A673 (cell line): ENCODE data around the gene ILRUN. TPM values are rescaled to one million over a fixed set of nuclear protein-coding genes. Genes with fewer than 3 reads are reported as not detected.
"Not testable (repeated sequence)": the region's sequence is repeated elsewhere in the genome, so short reads cannot be mapped to it uniquely, and the experiment has no call there.

Source experiments
- BruUV-seq: library from RNA; stranded (reverse); fragments of 400-500 nt; replicated peaks from 2 replicates; lab custom pipeline; 2021; lab: Mats Ljungman, UMichigan
- CTCF ChIA-PET: fragments of 300-600 bp; sonication (Branson Sonifier 250); formaldehyde crosslinking; loops from one replicate; lab custom pipeline; 2022; ENCODE audit warnings: antibody characterized with exemption; lab: Charles Lee
- POLR2A ChIA-PET: fragments of 300-600 bp; sonication (Branson Sonifier 250); formaldehyde crosslinking; loops from one replicate; lab custom pipeline; 2022; ENCODE audit warnings: antibody characterized with exemption; ENCODE audit not compliant: low non-redundant PET; lab: Charles Lee
- DNase-seq: peaks from one replicate; pipeline ENCODE4 v3.0.0-alpha.2; 2015; ENCODE audit warnings: low spot score
- H3K27ac ChIP-seq: fragments of 200-600 bp; sonication (generic); 2 replicates; pipeline ENCODE4 v1.5.1; 2016; ENCODE audit warnings: mixed run types, low read depth, mild to moderate bottlenecking, mixed read lengths, antibody characterized with exemption, low read length; ENCODE audit not compliant: poor library complexity, severe bottlenecking
- H3K27me3 ChIP-seq: fragments of 200-600 bp; sonication (generic); replicated peaks from 2 replicates; pipeline ENCODE4 v1.6.1; 2017; ENCODE audit warnings: mixed run types, low read depth, mild to moderate bottlenecking, mixed read lengths, antibody characterized with exemption, low read length; ENCODE audit not compliant: insufficient read depth, poor library complexity
- H3K36me3 ChIP-seq: fragments of 200-600 bp; sonication (generic); 2 replicates; pipeline ENCODE4 v1.6.1; 2016; ENCODE audit warnings: mixed run types, mild to moderate bottlenecking, mixed read lengths, antibody characterized with exemption, low read length; ENCODE audit not compliant: insufficient read depth, poor library complexity, severe bottlenecking
- H3K4me1 ChIP-seq: fragments of 200-600 bp; sonication (generic); 2 replicates; pipeline ENCODE4 v1.6.1; 2017; ENCODE audit warnings: mixed run types, mild to moderate bottlenecking, mixed read lengths, antibody characterized with exemption, low read length; ENCODE audit not compliant: insufficient read depth, poor library complexity, severe bottlenecking
- H3K4me3 ChIP-seq: fragments of 200-600 bp; sonication (generic); 2 replicates; pipeline ENCODE4 v1.5.1; 2016; ENCODE audit warnings: low read depth, mixed run types, mild to moderate bottlenecking, mixed read lengths, low read length; ENCODE audit not compliant: poor library complexity, severe bottlenecking
- H3K9me3 ChIP-seq: fragments of 200-600 bp; sonication (generic); 2 replicates; pipeline ENCODE4 v1.6.1; 2016; ENCODE audit warnings: mixed run types, low read depth, mild to moderate bottlenecking, mixed read lengths, antibody characterized with exemption, low read length; ENCODE audit not compliant: poor library complexity, severe bottlenecking
- EZH2 ChIP-seq: fragments of 200-600 bp; sonication (generic); IDR thresholded peaks from 2 replicates; pipeline ENCODE4 v1.6.1; 2017; ENCODE audit warnings: borderline replicate concordance, low read depth, mild to moderate bottlenecking, mixed read lengths, antibody characterized with exemption, low read length; ENCODE audit not compliant: poor library complexity, severe bottlenecking
- intact Hi-C: fragments of 100-400 bp; cut with micrococcal nuclease; formaldehyde crosslinking; loops from one replicate; pipeline ENCODE4 v1.10.0; 2022; ENCODE audit not compliant: unreplicated experiment
- total RNA-seq: library from RNA; stranded (reverse); gene quantifications from 2 replicates; pipeline ENCODE4 v1.2.3, GENCODE V29; 2021
- TF ChIP-seq, protein P1 (sequence below): fragments of 300-800, 200-600 bp; sonication (generic); conservative IDR thresholded peaks from 2 replicates; pipeline ENCODE4 v1.5.1; 2017; ENCODE audit warnings: low read depth, mild to moderate bottlenecking, antibody characterized with exemption, low read length, moderate library complexity, mixed read lengths

The ILRUN gene
- total RNA-seq, 1 experiment from 2014 or later = 66.5 TPM

DNA sequence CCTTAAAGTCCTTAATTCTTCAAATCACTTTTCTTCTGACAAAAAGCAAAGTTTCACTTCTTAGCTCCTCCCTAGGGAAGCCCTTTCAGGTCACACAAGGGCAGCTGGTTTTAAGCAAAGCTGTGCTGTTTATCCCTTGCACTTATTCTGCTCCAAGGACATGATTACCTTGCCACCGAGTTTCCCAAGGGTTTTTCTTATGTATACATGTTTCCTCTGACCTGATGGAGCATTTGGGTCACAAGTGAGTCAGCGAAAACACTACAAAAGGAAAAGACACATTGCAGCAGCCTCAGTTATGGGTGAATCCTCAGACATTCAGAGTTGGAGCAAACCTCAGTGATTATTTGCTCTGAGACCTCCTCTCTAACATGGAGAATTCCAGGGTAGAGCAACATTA is 26.6 kb upstream of the ILRUN start:
- BruUV-seq = no TSS peak
- H3K4me1 ChIP-seq = no peaks in the 10 kb centered on the region
- no peaks in the 10 kb centered on the region for H3K27me3 ChIP-seq
- no peak overlapping the region for H3K27ac ChIP-seq
- TF ChIP-seq, protein P1, sequence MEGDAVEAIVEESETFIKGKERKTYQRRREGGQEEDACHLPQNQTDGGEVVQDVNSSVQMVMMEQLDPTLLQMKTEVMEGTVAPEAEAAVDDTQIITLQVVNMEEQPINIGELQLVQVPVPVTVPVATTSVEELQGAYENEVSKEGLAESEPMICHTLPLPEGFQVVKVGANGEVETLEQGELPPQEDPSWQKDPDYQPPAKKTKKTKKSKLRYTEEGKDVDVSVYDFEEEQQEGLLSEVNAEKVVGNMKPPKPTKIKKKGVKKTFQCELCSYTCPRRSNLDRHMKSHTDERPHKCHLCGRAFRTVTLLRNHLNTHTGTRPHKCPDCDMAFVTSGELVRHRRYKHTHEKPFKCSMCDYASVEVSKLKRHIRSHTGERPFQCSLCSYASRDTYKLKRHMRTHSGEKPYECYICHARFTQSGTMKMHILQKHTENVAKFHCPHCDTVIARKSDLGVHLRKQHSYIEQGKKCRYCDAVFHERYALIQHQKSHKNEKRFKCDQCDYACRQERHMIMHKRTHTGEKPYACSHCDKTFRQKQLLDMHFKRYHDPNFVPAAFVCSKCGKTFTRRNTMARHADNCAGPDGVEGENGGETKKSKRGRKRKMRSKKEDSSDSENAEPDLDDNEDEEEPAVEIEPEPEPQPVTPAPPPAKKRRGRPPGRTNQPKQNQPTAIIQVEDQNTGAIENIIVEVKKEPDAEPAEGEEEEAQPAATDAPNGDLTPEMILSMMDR = no peak
- TF ChIP-seq EZH2 = no peak
- POLR2A ChIA-PET = no interaction called here
- H3K36me3 ChIP-seq = no peaks in the 10 kb centered on the region
- CTCF ChIA-PET = interaction anchor here (0.6 kb wide), 1 partner anchor 24 kb away, joined by 7 read pairs; no protein-coding TSS in a partner anchor
- intact Hi-C loops = no loop called here
- no peak overlapping the region for H3K4me3 ChIP-seq
- no peak for DNase-seq
- H3K9me3 ChIP-seq = peaks cover 4% of the 10 kb centered on the region

DNA sequence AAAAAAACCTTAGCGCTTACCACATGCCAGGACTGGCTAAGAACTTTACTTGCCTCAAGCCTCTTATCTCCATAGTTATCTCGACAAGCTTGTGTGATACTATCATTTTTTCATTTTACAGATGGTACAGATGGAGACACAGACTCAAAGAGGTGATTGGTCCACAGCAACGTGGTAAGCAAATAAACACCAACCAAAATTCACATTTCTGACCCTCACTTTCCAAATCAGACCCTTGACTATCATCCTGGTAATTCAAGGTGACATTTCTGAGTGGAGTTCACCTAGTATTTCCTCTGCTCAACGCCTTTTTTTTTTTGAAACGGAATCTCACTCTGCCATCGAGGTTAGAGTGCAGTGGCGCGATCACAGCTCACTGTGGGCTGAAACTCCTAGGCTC is 25.9 kb upstream of the ILRUN start:
- no peak for DNase-seq

DNA sequence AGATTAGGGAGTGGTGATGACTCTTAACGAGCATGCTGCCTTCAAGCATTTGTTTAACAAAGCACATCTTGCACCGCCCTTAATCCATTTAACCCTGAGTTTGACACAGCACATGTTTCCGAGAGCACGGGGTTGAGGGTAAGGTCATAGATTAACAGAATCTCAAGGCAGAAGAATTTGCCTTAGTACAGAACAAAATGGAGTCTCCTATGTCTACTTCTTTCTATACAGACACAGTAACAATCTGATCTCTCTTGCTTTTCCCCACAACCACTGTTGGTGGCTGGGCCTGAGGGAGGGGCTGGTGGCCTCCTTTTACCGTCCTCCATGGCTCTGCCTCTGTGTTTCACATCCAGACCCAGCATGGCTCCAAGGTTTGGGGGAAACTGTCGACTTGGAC is 23.6 kb upstream of the ILRUN start:
- CTCF ChIA-PET, H3K4me3 ChIP-seq, DNase-seq, H3K4me1 ChIP-seq, BruUV-seq, H3K9me3 ChIP-seq, H3K36me3 ChIP-seq, POLR2A ChIA-PET, H3K27me3 ChIP-seq, H3K27ac ChIP-seq, intact Hi-C loops: not testable (repeated sequence)

More for the DNA sequence above, 25.9 kb upstream of the ILRUN start:
- Histone ChIP-seq H3K36me3 (no peaks in the 10 kb centered on the region), H3K9me3 (peaks cover 4% of the 10 kb centered on the region), H3K27ac (no peak overlapping the region), H3K4me3 (no peak overlapping the region), H3K27me3 (no peaks in the 10 kb centered on the region), H3K4me1 (no peaks in the 10 kb centered on the region)
- POLR2A ChIA-PET = no interaction called here
- no peak for TF ChIP-seq EZH2
- TF ChIP-seq, protein P1 = no peak
- CTCF ChIA-PET = no interaction called here
- intact Hi-C loops = no loop called here
- BruUV-seq = no TSS peak

DNA sequence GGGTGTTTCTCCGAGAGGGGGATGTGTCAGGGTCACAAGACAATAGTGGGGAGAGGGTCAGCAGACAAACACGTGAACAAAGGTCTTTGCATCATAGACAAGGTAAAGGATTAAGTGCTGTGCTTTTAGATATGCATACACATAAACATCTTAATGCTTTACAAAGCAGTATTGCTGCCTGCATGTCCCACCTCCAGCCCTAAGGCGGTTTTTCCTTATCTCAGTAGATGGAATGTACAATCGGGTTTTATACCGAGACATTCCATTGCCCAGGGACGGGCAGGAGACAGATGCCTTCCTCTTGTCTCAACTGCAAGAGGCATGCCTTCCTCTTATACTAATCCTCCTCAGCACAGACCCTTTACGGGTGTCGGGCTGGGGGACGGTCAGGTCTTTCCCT is 23.1 kb upstream of the ILRUN start:
- H3K4me3 ChIP-seq, DNase-seq, H3K4me1 ChIP-seq, H3K9me3 ChIP-seq, H3K36me3 ChIP-seq, H3K27ac ChIP-seq, POLR2A ChIA-PET, BruUV-seq, H3K27me3 ChIP-seq, CTCF ChIA-PET, intact Hi-C loops: not testable (repeated sequence)
